GM12864 (cell line): Measurements from ENCODE around the gene KRI1.

Experiments
- DNase-seq: peaks from one replicate; pipeline ENCODE4 v3.0.0-alpha.2; 2011; ENCODE audit warnings: low read depth
- H3K4me3 ChIP-seq: 2 replicates; pipeline ENCODE4 v1.5.1; 2011; ENCODE audit warnings: mild to moderate bottlenecking, low read depth, low read length, control low read depth
- CTCF ChIP-seq: IDR thresholded peaks from 2 replicates; pipeline ENCODE4 v1.5.1; 2011; ENCODE audit warnings: low read depth, mild to moderate bottlenecking, moderate library complexity, low read length, control low read depth, inconsistent platforms; ENCODE audit errors: missing control alignments

Gene KRI1

DNA sequence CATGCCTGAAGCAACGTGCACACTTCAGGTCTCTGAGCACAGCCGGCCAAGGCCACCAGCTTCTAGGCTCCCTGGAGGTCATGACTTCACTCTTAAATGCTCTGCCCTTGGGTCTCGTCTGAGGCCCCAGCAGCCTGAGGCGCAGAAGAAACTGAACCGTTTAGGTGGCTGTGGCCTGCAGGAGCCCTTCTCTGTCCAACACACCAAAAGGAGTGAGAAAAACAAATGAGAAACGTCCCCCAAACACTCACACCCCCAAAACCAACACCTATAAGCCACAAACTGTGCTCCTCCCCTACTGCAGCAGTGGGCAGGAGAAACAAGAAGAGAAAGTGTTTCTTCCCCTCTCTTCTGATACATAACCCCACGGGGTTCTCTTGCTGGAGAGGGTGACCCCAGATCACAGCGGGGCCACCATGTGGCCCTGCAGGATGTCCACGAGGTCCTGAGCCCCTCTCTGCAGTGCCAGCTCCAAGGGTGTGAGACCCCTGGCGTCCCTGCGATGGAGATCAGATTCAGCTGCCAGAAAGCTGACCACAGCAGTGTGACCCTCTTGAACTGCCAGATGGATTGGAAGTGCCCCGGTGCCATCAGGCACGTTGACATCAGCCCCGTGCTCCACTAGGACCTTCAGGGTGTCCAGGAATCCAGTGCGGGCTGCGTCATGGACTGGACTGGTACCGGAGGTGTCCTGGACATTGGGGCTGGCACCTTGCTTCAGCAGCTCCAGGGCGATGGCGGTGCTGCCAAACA lies 1.0 kb upstream of the KRI1 start:
- peak overlapping the region; percentile 83; the same call in 1 of the 2 replicates for H3K4me3 ChIP-seq
- peak; percentile 76 for DNase-seq
- no peak for TF ChIP-seq CTCF

DNA sequence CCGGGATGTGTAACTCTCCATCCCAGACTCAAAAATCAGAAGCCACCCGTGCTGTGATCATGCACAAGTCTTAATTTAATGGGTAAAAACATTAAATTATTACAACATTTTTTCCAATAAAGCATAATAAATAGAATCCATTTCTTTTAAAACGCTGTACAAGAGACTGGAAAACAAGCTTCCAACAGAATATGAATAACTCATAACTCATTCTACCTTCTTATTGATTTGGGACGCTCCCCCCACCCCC lies 523 bp upstream of the KRI1 start:
- no peak for TF ChIP-seq CTCF
- H3K4me3 ChIP-seq, result peak overlapping the region; percentile 83
- DNase-seq, result no peak

GRCh38 chr19:10565028-10565566 lies 713 bp downstream of the KRI1 start:
- no peak for DNase-seq
- peak; percentile 58 for TF ChIP-seq CTCF
- H3K4me3 ChIP-seq, result peak overlapping the region; percentile 83

DNA sequence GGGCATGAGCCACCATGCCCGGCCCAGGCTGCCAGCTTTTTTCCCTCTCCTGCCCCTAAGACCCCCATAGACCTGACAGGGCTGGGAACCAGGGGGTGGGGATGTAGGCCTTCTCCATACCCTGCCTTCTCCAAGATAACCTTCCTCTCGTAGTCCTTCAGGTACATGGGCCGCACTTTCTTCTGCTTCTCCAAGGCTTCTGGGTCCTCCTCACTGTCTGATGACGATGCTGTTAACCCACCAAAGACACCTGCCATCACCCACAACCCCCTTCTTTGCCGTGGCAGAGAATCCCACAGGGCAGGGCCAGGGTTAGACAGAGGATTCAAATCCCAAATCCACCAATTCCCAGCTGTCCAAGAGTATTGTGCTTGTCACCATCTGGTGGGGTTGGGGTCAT lies 3.2 kb downstream of the KRI1 start:
- DNase-seq, result no peak
- no peak for TF ChIP-seq CTCF
- H3K4me3 ChIP-seq, result no peak overlapping the region

DNA sequence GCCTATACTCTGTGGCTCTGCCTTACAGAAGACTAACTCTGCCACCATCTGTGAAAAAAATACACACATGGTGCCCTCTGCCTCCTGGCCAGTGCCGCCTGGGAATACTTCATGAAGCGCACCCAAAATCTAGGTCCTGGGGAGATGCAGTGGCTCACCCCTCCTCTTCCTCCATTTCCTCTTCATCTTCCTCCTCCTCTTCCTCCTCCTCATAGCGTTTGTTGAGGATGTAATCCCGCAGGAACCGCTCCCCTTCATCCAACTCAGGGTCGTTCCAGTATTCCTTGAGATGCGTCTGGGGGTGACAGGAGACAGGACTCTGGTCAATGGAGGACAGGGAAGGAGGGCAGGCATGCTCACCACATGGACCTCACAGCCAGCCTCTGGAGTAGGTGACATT lies 5.7 kb downstream of the KRI1 start:
- no peak for TF ChIP-seq CTCF
- no peak for DNase-seq
- no peak overlapping the region for H3K4me3 ChIP-seq

- H3K4me3 ChIP-seq, result no peak overlapping the region
- DNase-seq, result no peak
- TF ChIP-seq CTCF, result no peak
Measured at GRCh38 chr19:10557603-10558197, 8.1 kb downstream of the KRI1 start.

DNA sequence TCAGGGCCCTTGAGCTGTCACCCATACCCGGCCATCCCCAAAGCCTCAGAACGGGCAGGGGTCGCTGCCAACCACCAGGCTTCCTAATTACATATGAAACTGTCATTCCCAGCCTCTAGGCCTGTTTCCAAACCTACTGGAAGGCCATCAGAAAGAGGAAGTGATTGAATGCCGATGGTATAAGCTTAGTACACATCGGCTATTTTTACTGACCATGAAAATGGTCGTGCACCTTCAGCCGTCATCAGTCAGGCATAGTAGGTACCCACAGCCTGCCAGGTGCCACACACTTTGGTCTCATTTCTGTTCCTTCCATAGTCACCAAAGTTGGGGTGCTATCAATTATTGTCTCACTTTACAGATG lies 10.2 kb downstream of the KRI1 start:
- TF ChIP-seq CTCF, result no peak
- no peak overlapping the region for H3K4me3 ChIP-seq
- DNase-seq, result no peak
